HepG2 (cell line): ENCODE data around the gene PTK7. TPM values are rescaled to one million over a fixed set of nuclear protein-coding genes. Genes with fewer than 3 reads are reported as not detected.
A peak's percentile ranks its signal among the peaks of the same experiment; 100 is the strongest.

Source experiments
- EED ChIP-seq: sonication (generic); formaldehyde crosslinking; IDR thresholded peaks from 2 replicates; pipeline ENCODE4 v1.5.0; 2020; ENCODE audit warnings: mild to moderate bottlenecking, missing genetic modification reagents
- HOXA9 ChIP-seq: sonication (generic); formaldehyde crosslinking; IDR thresholded peaks from 2 replicates; pipeline ENCODE4 v1.8.1; 2022; ENCODE audit warnings: missing genetic modification reagents, mild to moderate bottlenecking, moderate library complexity, borderline replicate concordance
- UBTF ChIP-seq: sonication (generic); formaldehyde crosslinking; IDR thresholded peaks from 2 replicates; pipeline ENCODE4 v1.4.0; 2020; ENCODE audit warnings: mild to moderate bottlenecking, missing genetic modification reagents
- ZBTB40 ChIP-seq, 2 experiments: fragments of 450-650 bp in 1 of 2; sonication (generic) in 1 of 2; formaldehyde crosslinking in 1 of 2; IDR thresholded peaks; 2 replicates each; pipeline versions ENCODE4 v1.6.1 to v1.8.0; 2016 to 2022; ENCODE audit warnings: antibody characterized with exemption in 1 of 2, mild to moderate bottlenecking in 1 of 2, missing genetic modification reagents in 1 of 2
- ZNF24 ChIP-seq: fragments of 450-650 bp; IDR thresholded peaks from 2 replicates; pipeline ENCODE4 v1.6.1; 2017; ENCODE audit warnings: antibody characterized with exemption, mild to moderate bottlenecking
- ZNF629 ChIP-seq: sonication (generic); formaldehyde crosslinking; conservative IDR thresholded peaks from 2 replicates; pipeline ENCODE4 v1.5.0; 2020; ENCODE audit warnings: missing genetic modification reagents
- polyA plus RNA-seq, 8 experiments: library from polyadenylated mRNA; depleted of rRNA in 3 of 8; stranded (reverse) in 7 of 8; unstranded in 1 of 8; fragments of >200 nt; fragmentation: Illumina TruSeq in 4 of 8; extraction: Trizol in 4 of 8; gene quantifications; 2 replicates each; pipeline versions ENCODE4 v1.2.1 to v1.2.3, GENCODE V29; 2011 to 2016; ENCODE audit warnings: low read depth in 4 of 8, missing spikeins in 1 of 8, mixed read lengths in 1 of 8; ENCODE audit not compliant: insufficient read depth in 1 of 8
- total RNA-seq, 5 experiments: library from RNA; depleted of rRNA; stranded (reverse); fragments of >200 nt; fragmentation: Illumina TruSeq; extraction: Trizol; gene quantifications; 2 replicates each; pipeline ENCODE4 v1.2.3, GENCODE V29; 2016; ENCODE audit warnings: low read depth in 1 of 5
- TF ChIP-seq, protein P1 (sequence below): sonication (generic); formaldehyde crosslinking; IDR thresholded peaks from 2 replicates; pipeline ENCODE4 v1.4.0; 2020; ENCODE audit warnings: mild to moderate bottlenecking, missing genetic modification reagents, borderline replicate concordance
- TF ChIP-seq, protein P2 (sequence below): sonication (generic); formaldehyde crosslinking; IDR thresholded peaks from 2 replicates; pipeline ENCODE4 v1.5.0; 2020; ENCODE audit warnings: mild to moderate bottlenecking, missing genetic modification reagents, moderate library complexity

Gene PTK7
- total and polyA plus RNA-seq, 2 of the 13 experiments (the other 11 are each of a cell fraction or from before 2014, with no cell fraction given) = 98.5 to 99.8 TPM

GRCh38 chr6:43181942-43182860 is 106.1 kb downstream of the PTK7 start, which contains the start of gene CUL9 (continued):
- TF ChIP-seq ZBTB40 (IDR thresholded peaks at IDR 0.05) (no peak), ZBTB40 (CRISPR knock-in tag; IDR thresholded peaks at IDR 0.05) (no peak; the same call in 1 of the 2 replicates), UBTF (CRISPR knock-in tag) (peak; percentile 82), ZNF629 (no peak), HOXA9 (CRISPR knock-in tag) (no peak), EED (CRISPR knock-in tag) (peak; percentile 40; the same call in 1 of the 2 replicates), ZNF24 (no peak)
- TF ChIP-seq, protein P1, sequence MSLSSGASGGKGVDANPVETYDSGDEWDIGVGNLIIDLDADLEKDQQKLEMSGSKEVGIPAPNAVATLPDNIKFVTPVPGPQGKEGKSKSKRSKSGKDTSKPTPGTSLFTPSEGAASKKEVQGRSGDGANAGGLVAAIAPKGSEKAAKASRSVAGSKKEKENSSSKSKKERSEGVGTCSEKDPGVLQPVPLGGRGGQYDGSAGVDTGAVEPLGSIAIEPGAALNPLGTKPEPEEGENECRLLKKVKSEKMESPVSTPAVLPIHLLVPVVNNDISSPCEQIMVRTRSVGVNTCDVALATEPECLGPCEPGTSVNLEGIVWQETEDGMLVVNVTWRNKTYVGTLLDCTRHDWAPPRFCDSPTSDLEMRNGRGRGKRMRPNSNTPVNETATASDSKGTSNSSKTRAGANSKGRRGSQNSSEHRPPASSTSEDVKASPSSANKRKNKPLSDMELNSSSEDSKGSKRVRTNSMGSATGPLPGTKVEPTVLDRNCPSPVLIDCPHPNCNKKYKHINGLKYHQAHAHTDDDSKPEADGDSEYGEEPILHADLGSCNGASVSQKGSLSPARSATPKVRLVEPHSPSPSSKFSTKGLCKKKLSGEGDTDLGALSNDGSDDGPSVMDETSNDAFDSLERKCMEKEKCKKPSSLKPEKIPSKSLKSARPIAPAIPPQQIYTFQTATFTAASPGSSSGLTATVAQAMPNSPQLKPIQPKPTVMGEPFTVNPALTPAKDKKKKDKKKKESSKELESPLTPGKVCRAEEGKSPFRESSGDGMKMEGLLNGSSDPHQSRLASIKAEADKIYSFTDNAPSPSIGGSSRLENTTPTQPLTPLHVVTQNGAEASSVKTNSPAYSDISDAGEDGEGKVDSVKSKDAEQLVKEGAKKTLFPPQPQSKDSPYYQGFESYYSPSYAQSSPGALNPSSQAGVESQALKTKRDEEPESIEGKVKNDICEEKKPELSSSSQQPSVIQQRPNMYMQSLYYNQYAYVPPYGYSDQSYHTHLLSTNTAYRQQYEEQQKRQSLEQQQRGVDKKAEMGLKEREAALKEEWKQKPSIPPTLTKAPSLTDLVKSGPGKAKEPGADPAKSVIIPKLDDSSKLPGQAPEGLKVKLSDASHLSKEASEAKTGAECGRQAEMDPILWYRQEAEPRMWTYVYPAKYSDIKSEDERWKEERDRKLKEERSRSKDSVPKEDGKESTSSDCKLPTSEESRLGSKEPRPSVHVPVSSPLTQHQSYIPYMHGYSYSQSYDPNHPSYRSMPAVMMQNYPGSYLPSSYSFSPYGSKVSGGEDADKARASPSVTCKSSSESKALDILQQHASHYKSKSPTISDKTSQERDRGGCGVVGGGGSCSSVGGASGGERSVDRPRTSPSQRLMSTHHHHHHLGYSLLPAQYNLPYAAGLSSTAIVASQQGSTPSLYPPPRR = peak; percentile 75
- TF ChIP-seq, protein P2, sequence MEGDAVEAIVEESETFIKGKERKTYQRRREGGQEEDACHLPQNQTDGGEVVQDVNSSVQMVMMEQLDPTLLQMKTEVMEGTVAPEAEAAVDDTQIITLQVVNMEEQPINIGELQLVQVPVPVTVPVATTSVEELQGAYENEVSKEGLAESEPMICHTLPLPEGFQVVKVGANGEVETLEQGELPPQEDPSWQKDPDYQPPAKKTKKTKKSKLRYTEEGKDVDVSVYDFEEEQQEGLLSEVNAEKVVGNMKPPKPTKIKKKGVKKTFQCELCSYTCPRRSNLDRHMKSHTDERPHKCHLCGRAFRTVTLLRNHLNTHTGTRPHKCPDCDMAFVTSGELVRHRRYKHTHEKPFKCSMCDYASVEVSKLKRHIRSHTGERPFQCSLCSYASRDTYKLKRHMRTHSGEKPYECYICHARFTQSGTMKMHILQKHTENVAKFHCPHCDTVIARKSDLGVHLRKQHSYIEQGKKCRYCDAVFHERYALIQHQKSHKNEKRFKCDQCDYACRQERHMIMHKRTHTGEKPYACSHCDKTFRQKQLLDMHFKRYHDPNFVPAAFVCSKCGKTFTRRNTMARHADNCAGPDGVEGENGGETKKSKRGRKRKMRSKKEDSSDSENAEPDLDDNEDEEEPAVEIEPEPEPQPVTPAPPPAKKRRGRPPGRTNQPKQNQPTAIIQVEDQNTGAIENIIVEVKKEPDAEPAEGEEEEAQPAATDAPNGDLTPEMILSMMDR (CRISPR knock-in tag) = peak; percentile 56
